SK-N-SH treated with all-trans-retinoic acid at 6 μM for 48 hours (cell line): Measurements from ENCODE around the gene MGAT3.

Experiments
- OSR1 ChIP-seq: fragments of 250-450 bp; sonication (Bioruptor Pico); IDR thresholded peaks from 2 replicates; pipeline ENCODE4 v1.8.0; 2022; ENCODE audit warnings: moderate library complexity, mild to moderate bottlenecking, inconsistent platforms
- TCF4 ChIP-seq: fragments of 250-450 bp; sonication (Bioruptor Pico); IDR thresholded peaks from 2 replicates; pipeline ENCODE4 v1.8.0; 2021; ENCODE audit warnings: mild to moderate bottlenecking, moderate library complexity, borderline replicate concordance
- ZC3H10 ChIP-seq: fragments of 250-450 bp; sonication (Bioruptor Pico); IDR thresholded peaks from 2 replicates; pipeline ENCODE4 v1.5.1; 2021; ENCODE audit warnings: mild to moderate bottlenecking, moderate library complexity
- ZNF565 ChIP-seq: fragments of 450-650 bp; formaldehyde crosslinking; conservative IDR thresholded peaks from 2 replicates; pipeline ENCODE4 v1.5.0; 2020; ENCODE audit warnings: low read depth, mild to moderate bottlenecking, moderate library complexity

GRCh38 chr22:39428597-39429071 is 28.2 kb upstream of the MGAT3 start:
- TF ChIP-seq ZNF565 (CRISPR knock-in tag) (no peak), OSR1 (no peak), ZC3H10 (no peak), TCF4 (CRISPR knock-in tag) (no peak)
